Adipose tissue (tissue), 3 donors: ENCODE measurements around the gene PAPSS2. TPM values are rescaled to one million over a fixed set of nuclear protein-coding genes. Genes with fewer than 3 reads are reported as not detected.
"Not testable (repeated sequence)": the region's sequence is repeated elsewhere in the genome, so short reads cannot be mapped to it uniquely, and the experiment has no call there.

ENCODE experiments used
- H3K27ac ChIP-seq: one replicate; pipeline ENCODE4 v1.5.1; 2013; ENCODE audit warnings: low read depth, low read length
- WGBS, 3 donors: extraction: QIAGEN DNeasy Blood & Tissue Kit; methylation state at CpG; one replicate each; pipeline ENCODE4 v1.1.7; 2013; 5-methylcytosine and 5-hydroxymethylcytosine counted together
- polyA plus RNA-seq, 3 donors: library from polyadenylated mRNA; stranded (reverse); fragments of 200-250 nt; gene quantifications; one replicate each; pipeline ENCODE4 v1.2.3, GENCODE V29; 2013
- donor health status: healthy with polysubstance abuse.
- donor health status: Bipolar disorder and iron deficiency.
- donor health status: healthy.

Gene PAPSS2
- 10 to 100 TPM; 12.7 to 36.7 (median 20.8) TPM for polyA plus RNA-seq

DNA sequence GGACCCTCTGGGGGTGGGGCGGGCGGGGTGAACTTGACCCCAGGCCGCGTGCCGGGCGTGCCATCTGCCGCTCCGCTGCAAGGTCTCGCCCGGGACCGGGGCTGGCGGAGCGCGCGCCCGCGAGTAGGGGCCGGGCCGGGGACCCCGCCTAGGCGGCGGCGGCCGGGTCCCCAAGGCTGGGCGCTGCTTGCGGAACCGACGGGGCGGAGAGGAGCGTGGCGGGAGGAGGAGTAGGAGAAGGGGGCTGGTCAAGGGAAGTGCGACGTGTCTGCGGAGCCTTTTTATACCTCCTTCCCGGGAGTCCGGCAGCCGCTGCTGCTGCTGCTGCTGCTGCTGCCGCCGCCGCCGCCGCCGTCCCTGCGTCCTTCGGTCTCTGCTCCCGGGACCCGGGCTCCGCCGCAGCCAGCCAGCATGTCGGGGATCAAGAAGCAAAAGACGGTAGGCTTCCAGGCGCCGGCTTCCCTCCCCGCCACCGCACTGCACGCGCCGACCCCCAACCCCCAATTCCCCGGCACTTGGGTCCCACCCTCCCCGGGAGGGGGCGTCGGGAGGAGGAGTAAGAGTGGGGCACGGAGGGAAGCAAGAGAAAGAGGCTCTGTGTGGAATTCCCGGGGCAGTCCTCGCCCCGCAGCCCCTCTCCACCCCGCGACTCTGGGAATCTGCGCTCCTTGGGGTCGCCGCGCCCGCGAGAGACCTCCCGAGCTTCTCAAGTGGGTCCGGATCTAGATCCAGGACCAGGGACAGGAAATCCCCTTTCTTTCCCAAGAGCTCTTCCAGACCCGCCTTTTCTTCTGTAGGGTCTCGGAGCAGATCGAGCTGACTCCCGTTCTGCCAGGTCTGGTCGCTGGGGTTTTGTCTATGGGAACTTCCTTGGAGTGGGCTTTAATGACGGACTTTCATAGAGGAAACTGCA, at the start of gene PAPSS2:
Gene PAPSS2, plus strand, starts transcription at position 308 of the 913 bp plus-strand sequence. Its CDS starts 104 bp downstream, at position 412.
- H3K27ac ChIP-seq = peak within 1 kb of the TSS; percentile 52
- 0 to 1% (median 1%) methylated on average over 61 to 82 of the region's 82 CpGs for WGBS, 3 donors

DNA sequence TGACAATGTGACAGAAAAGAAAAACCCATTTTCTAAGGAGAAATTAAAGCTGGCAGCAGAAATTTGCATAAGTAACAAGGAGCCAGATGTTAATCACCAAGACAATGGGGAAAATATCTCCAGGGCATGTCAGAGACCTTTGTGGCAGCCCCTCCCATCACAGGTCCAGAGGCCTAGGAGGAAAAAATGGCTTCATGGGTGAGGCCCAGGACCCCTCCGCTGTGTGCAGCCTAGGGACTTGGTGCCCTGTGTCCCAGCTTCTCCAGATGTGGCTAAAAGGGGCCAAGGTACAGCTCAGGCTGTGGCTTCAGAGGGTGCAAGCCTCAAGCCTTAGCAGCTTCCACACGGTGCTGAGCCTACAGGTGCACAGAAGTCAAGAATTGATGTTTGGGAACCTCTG, 48.3 kb upstream of the PAPSS2 start:
- not testable (repeated sequence) for H3K27ac ChIP-seq
- 94 to 100% (median 97%) methylated on average over 2 of the region's 2 CpGs for WGBS, 3 donors

- no peak overlapping the region for H3K27ac ChIP-seq
- WGBS, 3 donors = 47 to 88% (median 79%) methylated on average over 2 of the region's 2 CpGs
Measured at GRCh38 chr10:87612115-87612514, 47.6 kb upstream of the PAPSS2 start.

GRCh38 chr10:87613751-87614150, 45.9 kb upstream of the PAPSS2 start:
- WGBS, 3 donors = 66 to 96% (median 74%) methylated on average over 2 of the region's 2 CpGs

DNA sequence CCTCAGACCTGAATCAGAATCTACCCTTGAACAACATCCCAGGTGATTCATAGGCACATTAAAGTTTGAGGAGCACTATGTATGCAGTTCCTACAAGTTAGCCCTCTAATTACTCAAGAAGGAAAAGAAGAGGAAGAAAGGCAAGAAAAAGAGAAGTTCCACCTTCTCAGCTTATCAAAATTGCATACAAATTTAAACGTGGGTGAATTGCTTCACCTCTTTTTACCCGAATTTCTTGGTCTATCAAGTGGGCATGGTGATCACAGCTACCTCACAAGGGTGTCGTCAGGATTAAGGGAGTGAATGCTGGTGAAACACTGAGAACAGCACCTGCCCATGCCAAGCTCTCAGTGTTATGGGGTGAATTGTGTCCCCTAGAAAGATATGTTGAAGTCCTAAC, 43.8 kb upstream of the PAPSS2 start:
- no peak overlapping the region for H3K27ac ChIP-seq
- WGBS, 3 donors = 44 to 74% (median 47%) methylated on average over 3 of the region's 3 CpGs

More at GRCh38 chr10:87613751-87614150, 45.9 kb upstream of the PAPSS2 start:
- no peak overlapping the region for H3K27ac ChIP-seq

GRCh38 chr10:87617503-87617902, 42.2 kb upstream of the PAPSS2 start:
- no peak overlapping the region for H3K27ac ChIP-seq
- 94 to 97% (median 96%) methylated on average over 1 of the region's 1 CpG for WGBS, 3 donors

DNA sequence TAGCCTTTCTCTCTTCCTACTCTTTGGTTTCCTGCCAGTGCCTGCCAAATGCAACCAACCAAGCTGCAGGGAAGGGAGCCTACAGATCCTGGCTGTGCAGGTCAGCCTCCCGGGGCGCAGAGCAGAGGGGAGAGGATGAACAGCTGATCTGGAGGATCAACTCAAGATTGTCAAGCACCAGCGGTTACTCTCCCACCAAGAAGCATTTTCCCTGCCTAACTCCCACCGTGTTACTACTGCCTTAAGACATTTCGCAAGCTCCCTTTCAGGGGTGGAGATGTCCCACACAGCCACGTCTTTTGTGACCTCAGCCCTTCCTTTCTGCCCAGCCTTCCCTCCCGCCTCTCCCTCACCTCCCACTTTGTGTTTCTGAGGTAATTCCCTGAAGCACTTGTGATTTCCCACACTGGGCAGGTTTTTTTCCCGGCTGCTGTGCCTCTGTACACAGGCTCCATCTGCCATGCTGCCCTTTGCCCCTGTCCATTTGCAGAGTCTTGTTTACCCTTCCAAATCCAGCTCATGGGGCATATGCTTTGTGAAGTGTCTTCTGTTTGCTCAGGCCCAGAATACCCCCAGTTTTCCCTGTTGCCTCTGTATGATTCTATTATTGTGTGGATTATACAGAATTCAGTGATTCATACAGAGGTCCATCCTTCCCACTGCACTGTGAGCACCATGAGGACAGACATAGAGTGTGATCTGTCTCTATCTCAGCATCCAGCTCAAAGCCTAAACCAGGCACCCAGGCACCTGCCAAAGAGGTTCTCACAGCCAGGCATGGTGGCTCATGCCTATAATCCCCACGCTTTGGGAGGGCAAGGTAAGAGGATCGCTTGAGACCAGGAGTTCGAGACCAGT, 40.9 kb upstream of the PAPSS2 start:
- no peak overlapping the region for H3K27ac ChIP-seq
- 55 to 68% (median 64%) methylated on average over 11 of the region's 11 CpGs for WGBS, 3 donors

GRCh38 chr10:87619705-87620104, 40.0 kb upstream of the PAPSS2 start:
- no peak overlapping the region for H3K27ac ChIP-seq

DNA sequence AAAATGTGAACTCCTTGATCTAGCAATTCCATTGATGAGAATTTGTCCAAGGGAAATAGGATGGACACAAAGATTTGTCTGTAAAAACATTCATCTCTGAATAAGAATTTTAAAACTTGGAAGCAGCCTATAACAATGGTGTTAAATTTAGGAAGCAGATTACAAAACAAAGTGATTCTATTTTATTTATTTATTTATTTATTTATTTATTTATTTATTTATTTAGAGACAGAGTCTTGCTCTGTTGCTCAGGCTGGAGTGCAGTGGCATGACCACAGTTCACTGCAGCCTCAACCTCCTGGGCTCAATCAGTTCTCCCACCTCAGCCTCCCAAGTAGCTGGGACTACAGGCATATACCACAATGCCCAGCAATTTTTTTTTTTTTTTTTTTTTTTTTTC, 38.2 kb upstream of the PAPSS2 start:
- H3K27ac ChIP-seq = not testable (repeated sequence)

More at GRCh38 chr10:87619705-87620104, 40.0 kb upstream of the PAPSS2 start:
- 81 to 84% (median 83%) methylated on average over 5 of the region's 5 CpGs for WGBS, 3 donors

DNA sequence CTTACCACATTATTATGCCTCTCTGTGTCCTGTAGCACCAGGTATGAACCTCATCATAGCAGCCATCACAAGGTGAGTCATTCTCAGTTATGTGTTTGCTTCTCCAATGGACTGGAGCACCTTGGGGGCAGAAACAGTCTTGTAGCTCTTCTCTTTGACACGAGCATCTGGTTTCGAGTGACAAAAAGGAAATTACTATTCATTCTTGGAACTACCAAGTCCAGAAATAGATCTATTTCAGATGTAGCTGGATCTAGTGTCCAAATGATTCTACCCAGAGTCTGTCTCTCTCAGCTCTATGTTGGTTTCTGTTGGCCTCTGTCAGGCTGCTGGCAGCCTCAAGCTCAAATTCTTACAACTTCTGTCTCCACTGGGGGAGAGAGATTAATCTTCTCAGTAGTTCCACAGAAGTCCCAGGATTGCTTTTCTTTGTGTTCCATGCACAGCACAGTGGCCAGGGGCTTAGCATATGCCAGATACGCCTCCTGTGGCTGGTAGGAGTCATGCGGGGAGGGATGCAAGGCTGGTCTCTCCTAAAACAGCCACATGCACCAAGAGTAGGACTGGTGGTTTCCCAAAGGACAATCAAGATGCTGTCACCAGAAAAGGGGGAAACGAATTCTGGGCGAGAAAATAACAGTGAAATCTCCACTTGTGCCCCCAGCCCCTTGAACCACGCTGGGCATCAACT, 37.2 kb upstream of the PAPSS2 start:
- no peak overlapping the region for H3K27ac ChIP-seq
- 75 to 90% (median 82%) methylated on average over 7 of the region's 7 CpGs for WGBS, 3 donors

DNA sequence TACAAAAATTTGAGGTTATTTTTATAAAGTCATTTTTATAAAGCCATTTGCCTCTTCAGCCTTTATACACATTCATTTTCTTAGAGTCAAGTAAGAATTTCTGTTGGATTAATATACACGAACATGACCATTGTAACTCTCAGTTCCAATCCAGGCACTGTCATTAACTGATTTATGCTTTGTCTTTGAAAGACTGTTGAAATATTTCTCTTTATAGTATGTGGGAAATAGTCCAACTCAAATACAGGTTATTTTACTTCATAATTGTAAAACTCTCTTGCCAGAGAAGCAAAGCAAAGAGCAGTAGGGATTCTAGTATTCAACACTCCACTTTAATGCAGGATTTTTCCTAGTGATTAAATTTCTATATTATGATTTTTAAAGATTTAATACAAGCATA, 36.5 kb upstream of the PAPSS2 start:
- H3K27ac ChIP-seq = no peak overlapping the region
- WGBS, 3 donors = 64 to 86% (median 81%) methylated on average over 1 of the region's 1 CpG

DNA sequence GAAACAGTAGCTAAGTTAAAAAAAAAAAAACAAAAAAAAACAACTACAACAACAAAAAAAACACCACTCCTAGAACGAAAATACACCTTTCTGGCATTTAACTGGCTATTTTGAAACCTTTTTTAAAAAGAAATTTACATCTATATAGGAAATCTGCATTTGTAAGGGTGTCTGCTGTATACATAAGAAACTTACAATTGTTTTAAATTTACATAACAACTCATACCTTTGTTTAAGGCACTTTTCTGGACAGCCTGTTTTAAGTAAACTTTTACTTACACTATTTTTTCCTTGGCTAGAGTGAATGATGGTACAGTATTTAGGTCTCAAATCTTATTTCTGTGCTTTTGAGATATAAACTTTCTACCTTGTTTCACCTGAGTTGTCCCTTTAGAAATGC, 34.0 kb upstream of the PAPSS2 start:
- 67 to 85% (median 73%) methylated on average over 1 of the region's 1 CpG for WGBS, 3 donors
- H3K27ac ChIP-seq = no peak overlapping the region

DNA sequence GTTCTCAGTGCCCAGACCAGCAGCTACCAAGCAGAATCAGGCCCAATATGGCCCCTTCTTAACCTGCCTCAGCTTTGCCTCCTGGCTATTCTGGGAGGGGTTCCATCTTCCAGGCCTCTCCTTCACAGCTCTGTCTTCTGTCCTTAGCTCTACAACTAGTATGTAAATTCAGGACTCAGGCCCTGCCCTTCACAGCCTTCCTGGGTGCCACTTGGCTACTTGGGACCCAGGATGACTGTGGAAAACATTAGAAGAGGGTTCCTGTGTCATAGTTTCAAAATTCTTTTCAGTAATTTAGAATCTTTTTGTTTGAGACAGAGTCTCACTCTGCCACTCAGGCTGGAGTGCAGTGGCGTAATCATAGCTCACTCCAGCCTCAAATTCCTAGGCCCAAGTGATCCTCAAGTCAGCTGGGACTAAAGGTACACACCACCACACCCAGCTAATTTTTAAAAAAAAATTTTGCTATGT, 33.2 kb upstream of the PAPSS2 start:
- WGBS, 3 donors = 96 to 100% (median 96%) methylated on average over 1 of the region's 1 CpG
- no peak overlapping the region for H3K27ac ChIP-seq

DNA sequence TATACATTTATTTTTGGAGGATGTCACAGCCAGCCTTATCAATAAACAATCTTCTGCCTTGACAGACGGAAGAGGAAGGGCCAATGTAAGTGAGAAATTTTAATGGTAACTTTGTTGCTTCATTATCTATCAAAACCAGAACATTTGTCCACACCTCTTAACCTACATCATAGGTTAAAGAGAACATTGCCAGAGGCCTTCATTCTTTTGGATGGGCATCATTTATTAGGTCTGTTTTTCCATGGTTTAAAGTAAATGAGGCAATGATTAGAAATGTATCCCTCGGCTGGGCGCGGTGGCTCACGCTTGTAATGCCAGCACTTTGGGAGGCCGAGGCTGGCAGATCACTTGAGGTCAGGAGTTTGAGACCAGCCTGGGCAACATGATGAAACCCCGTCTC, 29.5 kb upstream of the PAPSS2 start:
- 95 to 96% (median 95%) methylated on average over 7 of the region's 7 CpGs for WGBS, 3 donors

DNA sequence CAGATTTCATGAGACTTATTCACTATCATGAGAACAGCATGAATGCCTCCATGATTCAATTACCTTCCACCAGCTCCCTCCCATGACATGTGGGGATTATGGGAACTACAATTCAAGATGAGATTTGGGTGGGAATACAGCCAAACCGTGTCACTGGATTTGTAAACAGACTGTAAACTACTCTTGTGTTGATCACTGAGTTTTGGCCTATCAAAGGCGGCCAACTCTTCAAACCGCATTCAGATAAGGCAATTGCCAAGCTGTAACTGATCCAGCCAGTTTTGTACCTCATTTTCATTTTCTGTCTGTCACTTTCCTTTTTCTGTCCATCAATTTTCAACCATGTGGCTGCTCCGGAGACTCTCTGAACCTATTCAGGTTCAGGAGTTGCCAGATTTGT, 27.2 kb upstream of the PAPSS2 start:
- WGBS, 3 donors = 91 to 93% (median 93%) methylated on average over 4 of the region's 4 CpGs
- no peak overlapping the region for H3K27ac ChIP-seq

More for the DNA sequence above, 29.5 kb upstream of the PAPSS2 start:
- no peak overlapping the region for H3K27ac ChIP-seq

GRCh38 chr10:87634311-87634710, 25.4 kb upstream of the PAPSS2 start:
- WGBS, 3 donors = 93 to 98% (median 95%) methylated on average over 2 of the region's 2 CpGs

DNA sequence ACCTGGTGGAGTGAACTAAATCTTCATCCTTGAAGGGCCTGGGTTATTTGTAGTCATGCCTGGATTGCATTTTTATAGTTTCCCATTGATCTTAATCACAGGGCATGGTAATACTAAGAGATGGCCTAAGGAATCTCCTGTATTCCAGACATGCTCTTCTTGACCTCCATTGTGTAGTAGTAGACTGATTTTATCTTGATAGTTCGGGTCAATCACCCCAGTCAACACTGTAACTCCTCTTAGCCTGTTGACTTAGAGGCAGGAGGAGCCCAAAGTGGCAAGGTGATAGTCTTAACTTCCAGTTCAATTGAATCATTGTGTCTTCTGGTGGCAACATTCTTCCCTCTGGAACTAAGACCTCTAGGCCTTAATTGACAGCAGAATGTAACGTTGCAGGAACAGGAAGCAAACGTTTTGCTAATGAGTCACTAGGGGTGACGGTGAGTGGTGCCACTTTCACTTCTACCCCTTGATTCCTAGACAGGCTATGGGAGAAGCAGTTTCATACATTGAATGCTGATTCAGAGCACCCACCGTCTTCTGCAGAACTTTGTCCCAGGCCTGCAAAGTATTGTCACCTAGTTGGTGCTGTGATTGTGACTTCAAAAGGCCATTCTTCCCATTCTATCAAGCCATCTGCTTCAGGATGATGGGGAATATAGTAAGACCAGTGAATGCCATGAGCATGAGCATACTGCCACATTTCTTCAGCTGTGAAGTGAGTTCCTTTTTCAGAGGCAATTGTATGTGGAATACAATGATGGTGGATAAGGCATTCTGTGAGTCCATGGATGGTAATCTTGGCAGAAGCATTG, 24.0 kb upstream of the PAPSS2 start:
- H3K27ac ChIP-seq = no peak overlapping the region
- 49 to 61% (median 50%) methylated on average over 5 of the region's 5 CpGs for WGBS, 3 donors

More at GRCh38 chr10:87634311-87634710, 25.4 kb upstream of the PAPSS2 start:
- no peak overlapping the region for H3K27ac ChIP-seq
